GM21515 (cell line): ENCODE data around the gene ZNF853.
"Not testable (repeated sequence)": the region's sequence is repeated elsewhere in the genome, so short reads cannot be mapped to it uniquely, and the experiment has no call there.

Experiments
- ATAC-seq: cut with Tn5 transposase; IDR thresholded peaks from one replicate; pipeline ENCODE4 v1.9.1; 2021; ENCODE audit not compliant: unreplicated experiment

ZNF853 gene

GRCh38 chr7:6614953-6615722, at the start of gene ZNF853:
Gene ZNF853 (plus strand): TSS chr7:6615610. CDS start chr7:6616175, 565 bp downstream.
- no peak for ATAC-seq

GRCh38 chr7:6565655-6566054, 49.8 kb upstream of the ZNF853 start:
- ATAC-seq = no peak

- ATAC-seq = no peak
These were observed 47.5 kb upstream of the ZNF853 start for GRCh38 chr7:6567886-6568285.

- no peak for ATAC-seq
These were observed 44.1 kb upstream of the ZNF853 start for GRCh38 chr7:6571160-6571779.

DNA sequence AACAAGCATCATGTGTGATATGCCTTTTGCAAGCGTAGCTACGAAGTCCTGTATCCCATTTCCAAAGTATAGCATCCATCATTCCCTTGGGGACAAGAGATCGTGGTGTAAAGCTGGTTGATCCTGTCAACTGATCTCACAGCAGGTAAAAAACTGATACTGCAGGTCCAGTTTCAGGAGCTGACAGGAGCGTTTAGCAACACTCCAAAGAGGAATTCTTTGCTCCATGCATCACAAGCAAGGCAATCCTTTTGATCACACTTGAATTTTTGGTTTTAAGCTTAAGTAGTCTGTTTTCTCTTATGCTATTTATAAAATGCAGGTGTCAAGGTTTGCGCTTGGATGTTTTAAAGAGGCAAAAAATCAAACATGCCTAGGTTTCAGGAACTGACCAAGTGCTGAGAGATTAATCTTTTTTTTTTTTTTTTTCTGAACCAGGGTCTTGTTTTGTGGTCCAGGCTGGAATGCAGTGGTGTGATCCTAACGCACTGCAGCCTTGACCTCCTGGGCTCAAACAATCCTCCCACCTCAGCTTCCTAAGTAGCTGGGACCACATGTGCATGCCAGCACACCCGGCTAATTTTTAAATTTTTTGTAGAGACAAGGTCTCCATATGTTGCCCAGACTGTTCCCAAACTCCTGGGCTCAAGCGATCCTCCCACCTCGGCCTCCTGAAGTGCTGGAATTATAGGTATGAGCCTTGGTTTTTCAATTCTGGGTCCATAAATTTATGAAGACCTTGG, 40.0 kb upstream of the ZNF853 start:
- no peak for ATAC-seq

GRCh38 chr7:6576024-6576866, 39.2 kb upstream of the ZNF853 start:
- ATAC-seq = no peak

DNA sequence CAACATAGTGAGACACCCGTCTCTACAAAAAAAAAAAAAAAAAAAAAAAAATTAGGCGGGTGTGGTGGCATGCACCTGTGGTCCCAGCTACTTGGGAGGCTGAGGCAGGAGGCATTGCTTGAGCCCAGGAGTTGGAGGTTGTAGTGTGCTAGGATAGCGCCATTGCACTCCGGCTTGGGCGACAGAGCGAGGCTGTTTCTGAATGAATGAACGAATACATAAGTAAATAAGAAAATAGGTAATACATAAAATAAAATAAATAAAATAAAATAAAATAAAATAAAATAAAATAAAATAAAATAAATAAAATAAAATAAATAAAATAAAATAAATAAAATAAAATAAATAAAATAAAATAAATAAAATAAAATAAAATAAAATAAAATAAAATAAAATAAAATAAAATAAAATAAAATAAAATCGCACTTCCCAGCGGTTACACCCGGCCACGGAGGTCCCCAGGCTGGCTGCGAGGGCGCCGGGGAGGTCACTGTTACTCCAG, 38.5 kb upstream of the ZNF853 start:
- ATAC-seq = not testable (repeated sequence)

DNA sequence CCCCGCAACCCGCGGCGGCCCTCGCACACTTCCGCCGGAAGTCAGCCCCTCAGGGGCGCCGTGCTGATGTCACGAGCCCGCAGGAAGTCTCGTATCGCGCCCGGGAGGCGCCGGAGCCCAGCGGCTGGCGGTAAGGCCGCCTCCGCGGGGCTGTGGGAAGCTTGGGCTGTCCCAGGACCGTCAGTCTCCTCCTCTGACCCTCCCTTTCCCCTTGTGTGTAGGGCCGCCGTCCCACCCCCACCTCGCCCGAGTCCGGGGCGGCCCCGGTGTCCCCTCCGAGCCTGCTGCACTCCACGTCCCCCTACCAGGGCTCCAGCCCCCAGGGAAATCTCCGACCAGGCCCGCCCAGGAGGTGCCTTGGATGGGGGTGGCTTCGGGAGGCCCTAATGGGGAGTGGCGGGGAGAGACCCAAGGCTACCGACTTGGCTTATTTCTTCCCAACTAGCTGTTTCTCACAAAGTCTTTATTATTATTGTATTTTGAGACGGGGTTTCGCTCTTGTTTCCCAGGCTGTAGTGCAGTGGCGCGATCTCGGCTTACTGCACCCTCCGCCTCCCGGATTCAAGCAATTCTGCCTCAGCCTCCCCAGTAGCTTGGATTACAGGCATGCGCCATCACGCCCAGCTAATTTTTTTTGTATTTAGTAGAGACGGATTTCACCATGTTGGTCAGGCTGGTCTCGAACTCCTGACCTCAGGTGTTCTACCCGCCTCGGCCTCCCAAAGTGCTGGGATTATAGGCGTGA, 37.9 kb upstream of the ZNF853 start, which contains the start of gene ZDHHC4:
TSS of gene ZDHHC4 (plus strand) at position 86 of the 745 bp plus-strand sequence. CDS start 3,108 bp downstream, outside the sequence.
- peak; percentile 96 for ATAC-seq

GRCh38 chr7:6578114-6579084, 37.0 kb upstream of the ZNF853 start:
- ATAC-seq = no peak

DNA sequence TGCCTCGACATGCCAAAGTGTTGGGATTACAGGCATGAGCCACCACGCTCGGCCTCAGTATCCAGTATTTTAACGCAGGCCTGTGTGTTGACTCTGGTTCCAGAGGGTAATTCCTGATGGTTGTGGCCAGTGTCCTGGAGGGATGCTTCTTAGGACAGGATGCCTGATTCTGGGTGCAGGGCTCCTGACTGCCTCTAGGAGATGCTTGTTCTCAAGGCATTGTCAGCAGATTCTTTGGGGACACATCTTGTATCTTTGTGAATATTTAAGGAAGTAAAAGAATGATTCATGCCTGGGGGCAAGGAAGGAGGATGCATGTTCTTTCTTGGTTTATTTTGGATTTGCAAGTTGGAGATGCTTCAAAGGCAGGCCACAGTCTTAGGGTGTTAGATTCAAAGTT, 36.0 kb upstream of the ZNF853 start:
- ATAC-seq = no peak

GRCh38 chr7:6585746-6586432, 29.5 kb upstream of the ZNF853 start:
- not testable (repeated sequence) for ATAC-seq

- no peak for ATAC-seq
These were observed 26.8 kb upstream of the ZNF853 start for GRCh38 chr7:6588566-6588965.

DNA sequence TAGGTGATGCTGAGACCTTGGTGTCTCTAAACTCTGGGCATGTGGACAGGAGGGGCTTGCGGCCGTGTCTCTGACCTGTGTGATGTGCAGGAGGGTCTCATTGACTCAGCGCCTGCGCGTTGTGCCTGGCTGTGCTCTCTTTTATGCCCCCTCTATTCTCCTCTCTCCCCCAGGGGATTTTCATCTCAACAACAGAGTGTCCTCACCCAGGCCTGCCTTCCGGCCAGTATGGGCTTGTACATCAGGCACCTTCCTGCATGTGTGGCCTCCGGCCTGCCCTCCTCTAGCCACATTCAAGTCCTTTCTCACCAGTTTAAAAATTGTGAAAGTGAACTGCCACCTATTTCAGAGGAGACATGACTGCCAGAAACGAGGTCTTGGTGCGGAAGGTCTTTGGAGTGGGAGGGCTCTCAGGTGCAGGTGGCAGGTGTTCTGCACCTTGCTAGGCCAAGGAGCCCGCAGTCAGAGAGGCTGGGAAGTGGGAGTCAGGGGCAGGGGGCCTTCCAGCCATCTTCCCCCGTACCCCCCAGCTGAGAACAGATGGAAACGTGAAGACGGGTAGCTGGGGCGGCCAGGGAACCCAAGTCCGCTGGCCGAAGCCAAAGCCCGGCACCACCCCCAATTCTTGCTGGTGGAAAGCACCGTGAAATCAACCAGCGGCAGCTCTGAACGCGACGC, 26.1 kb upstream of the ZNF853 start:
- no peak for ATAC-seq

DNA sequence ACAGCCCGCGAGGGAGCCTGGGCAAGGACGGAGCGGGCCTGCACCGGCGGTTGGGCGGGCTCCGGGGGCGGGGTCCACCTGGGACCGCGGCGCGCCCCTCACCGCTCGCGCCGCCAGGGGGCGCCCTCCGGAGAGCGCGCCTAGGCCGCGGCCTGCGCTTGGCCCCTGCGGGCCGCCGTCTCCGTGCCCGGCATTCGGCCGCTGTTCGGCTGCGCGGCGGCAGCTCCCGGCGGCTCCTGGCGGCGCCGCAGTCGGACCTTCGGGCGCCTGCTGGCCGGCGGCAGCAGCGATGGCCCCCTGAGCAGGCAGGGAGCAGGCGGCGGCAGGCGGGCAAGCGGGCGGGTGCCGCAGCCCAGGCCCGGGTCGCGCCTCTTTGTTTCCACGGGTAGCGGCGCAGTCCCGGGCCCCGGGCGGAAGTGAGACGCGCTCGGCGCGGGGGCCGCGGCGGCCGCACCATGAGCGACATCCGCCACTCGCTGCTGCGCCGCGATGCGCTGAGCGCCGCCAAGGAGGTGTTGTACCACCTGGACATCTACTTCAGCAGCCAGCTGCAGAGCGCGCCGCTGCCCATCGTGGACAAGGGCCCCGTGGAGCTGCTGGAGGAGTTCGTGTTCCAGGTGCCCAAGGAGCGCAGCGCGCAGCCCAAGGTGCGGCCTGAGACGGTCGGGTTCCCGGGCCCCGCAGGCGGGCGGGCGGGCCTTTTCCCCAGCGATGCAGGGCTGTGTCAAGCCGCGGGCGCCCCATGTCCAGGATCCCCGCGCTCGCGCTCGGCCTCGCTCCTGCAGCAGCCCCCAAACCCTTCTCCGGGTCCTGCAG, 25.4 kb upstream of the ZNF853 start, which contains the start of gene INTS15:
TSS of gene INTS15 (plus strand) at position 193 of the 816 bp plus-strand sequence. CDS start at position 456, 263 bp downstream.
- ATAC-seq = peak; percentile 86

DNA sequence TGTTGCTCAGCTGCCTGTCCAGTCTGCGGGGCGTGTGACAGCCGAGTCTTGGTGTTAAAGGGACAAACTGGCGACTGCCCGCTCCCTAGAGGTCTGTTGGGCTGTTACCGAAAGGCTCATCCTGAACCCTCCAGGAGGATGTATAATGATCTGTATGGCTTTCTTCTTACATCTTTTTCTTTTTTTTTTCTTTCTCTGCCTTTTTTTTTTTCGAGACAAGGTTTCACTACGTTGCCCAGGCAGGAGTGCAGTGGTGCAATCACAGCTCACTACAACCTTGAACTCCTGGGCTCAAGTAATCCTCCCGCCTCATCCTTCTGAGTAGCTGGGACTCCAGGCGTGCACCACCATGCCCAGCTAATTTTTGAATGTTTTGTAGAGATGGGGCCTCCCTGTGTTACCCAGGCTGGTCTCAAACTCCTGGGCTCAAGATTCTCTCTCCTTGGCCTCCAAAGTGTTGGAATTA, 24.7 kb upstream of the ZNF853 start:
- no peak for ATAC-seq

DNA sequence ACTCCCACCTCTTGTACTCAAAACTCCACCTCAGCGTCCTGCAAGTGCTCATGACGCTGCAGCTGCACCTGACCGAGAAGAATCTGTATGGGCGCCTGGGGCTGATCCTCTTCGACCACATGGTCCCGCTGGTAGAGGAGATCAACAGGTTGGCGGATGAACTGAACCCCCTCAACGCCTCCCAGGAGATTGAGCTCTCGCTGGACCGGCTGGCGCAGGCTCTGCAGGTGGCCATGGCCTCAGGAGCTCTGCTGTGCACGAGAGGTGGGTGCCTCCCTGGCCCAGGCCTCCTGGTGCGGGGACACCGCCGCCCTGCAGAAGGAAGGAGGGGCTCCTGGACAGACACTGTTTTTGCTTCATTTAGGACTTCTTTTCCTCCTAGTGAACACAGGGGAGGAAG, 15.3 kb upstream of the ZNF853 start:
- ATAC-seq = no peak

DNA sequence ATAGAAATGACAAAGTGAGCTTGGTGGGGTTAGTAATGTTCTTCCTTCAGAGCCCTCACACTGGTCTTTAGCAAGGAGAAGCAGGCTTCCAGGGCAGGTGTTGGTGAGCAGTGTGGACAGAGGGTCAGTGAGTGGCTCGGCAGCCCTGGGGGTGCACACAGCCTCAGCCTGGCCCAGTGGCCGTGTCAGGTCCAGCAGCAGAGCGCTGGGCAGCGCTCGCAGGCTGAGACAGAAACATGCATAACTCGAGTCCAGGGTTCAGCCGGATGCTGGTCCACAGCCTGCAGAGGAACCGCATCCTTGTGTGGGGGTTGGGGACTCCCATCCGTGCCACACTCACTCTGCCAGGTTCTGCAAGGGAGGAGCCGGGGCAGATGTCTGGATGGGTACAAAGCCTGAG, 11.0 kb upstream of the ZNF853 start:
- ATAC-seq = no peak
